GM18511 (cell line): ENCODE data around the gene RASGRP1.

Source experiments
- ATAC-seq: cut with Tn5 transposase; IDR thresholded peaks from one replicate; pipeline ENCODE4 v1.9.1; 2021; ENCODE audit warnings: mild to moderate bottlenecking, moderate library complexity; ENCODE audit not compliant: unreplicated experiment

Gene RASGRP1

GRCh38 chr15:38508647-38509046 is 56.0 kb downstream of the RASGRP1 start:
- peak; percentile 52 for ATAC-seq

- ATAC-seq = no peak
Measured at GRCh38 chr15:38507570-38507969, 57.0 kb downstream of the RASGRP1 start.

DNA sequence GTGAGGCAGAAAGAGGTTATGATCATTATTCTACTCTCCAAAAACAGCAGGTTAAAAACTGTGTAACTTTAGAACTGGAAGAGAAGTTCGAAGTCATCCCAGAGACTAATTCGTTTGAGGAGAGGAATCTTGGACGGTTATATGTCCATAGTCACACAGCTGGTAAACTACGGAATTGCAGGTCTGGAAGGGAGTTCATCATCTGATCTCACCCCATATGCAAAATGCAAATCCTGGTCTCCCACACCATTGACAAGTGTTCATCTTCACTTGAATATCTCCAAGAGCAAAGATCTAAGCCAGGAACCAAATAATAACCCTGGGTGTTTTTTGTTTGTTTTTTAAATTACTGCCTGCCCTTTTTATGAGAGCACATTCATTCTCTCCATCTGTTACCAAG is 57.6 kb downstream of the RASGRP1 start:
- no peak for ATAC-seq

DNA sequence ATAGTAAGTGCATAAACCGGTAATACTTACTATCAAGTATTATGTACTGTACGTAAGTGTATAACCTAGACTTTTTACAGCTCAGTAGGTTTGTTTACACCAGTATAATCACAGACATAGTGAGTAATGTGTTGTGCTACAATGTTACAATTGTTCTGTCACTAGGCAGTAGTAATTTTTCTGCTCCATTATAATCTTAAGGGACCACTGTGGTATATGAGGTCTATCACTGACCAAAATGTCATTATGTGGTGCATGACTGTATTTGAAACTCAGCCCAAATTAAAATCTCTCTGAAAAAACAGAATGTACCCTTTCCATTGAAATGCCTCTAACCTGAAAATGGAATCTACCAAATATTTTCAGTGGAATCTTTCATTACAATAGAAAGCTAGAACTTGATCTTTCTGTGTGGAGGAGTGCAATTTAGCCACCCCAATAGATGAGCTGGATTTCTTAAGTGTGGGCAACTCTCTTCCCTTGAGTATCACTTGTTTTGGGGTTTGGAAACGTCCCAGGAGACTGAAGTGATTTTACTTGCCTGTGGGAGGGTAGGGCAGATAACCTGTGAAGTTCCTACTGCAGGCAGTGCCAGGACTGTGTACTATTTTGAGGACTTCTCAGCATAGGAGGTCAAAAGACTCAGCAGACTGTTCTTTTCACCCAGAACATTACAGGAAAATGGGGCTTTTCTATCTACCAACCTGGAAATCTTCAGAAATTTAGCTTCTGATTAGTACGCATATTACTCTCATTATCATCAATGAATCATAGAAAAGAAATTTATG is 59.7 kb downstream of the RASGRP1 start:
- ATAC-seq = no peak

DNA sequence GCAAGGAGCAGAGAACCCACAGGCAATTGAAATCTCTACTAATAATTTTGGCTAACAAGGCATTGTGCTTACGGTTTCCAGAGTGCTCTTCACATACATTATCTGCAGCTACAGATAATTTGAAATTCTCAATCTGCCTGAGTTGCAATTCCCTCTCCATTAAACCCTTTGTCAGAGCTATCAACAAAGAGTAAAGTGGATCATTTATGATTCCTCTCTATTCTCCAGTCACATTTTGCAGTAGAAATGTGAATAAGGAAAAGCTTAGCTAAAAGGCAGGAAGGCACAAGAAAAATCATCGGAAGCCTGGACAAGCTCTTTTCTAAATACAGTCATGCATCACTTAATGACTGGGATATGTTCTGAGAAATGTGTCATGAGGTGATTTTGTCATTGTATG is 61.1 kb downstream of the RASGRP1 start:
- no peak for ATAC-seq

DNA sequence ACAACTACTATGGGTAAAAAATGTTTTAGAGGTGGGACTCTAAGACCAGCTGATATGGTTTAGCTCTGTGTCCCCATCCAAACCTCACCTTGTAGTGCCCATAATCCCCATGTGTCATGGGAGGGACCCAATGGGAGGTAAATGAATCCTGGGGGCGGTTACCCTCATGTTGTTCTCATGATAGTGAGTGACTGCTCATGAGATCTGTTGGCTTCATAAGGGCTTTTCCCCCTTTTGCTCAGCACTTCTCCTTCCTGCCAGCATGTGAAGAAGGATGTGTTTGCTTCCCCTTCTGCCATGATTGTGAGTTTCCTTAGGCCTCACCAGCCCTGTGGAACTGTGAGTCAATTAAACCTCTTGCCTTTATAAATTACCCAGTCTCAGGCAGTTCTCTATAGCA is 65.0 kb downstream of the RASGRP1 start:
- ATAC-seq = no peak

- ATAC-seq = no peak
Measured at GRCh38 chr15:38496151-38496550, 68.5 kb downstream of the RASGRP1 start.

- ATAC-seq = no peak
Measured at GRCh38 chr15:38490242-38490922, 74.2 kb downstream of the RASGRP1 start.

DNA sequence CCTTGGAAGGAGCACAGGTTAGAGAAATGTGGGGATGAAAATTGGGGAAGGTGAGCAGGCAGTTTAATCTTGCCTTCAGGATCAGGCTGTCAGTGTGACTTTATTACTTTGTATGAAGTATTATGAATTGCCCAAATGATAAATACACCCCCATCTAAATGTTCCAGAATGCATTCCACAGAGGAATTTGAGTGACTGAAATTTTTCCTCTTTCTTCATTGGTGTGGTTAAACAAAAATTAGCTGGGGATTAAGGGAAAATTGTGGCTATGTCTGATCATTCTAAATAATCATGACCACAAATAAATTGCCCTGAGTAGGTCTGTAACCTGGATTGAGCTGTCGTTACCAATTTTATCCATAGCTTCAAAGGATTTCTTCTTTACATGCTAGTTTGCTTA is 77.2 kb downstream of the RASGRP1 start:
- ATAC-seq = no peak

DNA sequence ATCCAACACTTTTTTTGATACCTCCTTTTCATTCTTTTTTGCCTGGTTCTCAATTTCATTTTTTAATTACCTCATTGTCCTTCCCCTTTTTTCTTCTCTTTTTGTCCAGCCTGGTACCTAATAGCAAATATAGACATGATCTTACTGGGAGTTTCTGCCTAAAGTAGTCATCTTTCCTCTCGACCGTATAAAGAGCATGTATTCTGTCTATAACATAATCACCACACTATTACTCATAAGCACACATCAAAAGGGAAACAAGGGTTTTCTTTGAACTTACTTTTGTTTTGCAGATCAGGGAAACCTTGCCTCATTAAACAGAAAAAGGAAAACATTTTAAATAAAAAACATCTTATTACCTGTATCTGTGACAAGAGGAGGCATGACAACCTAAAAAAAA is 77.7 kb downstream of the RASGRP1 start:
- no peak for ATAC-seq

DNA sequence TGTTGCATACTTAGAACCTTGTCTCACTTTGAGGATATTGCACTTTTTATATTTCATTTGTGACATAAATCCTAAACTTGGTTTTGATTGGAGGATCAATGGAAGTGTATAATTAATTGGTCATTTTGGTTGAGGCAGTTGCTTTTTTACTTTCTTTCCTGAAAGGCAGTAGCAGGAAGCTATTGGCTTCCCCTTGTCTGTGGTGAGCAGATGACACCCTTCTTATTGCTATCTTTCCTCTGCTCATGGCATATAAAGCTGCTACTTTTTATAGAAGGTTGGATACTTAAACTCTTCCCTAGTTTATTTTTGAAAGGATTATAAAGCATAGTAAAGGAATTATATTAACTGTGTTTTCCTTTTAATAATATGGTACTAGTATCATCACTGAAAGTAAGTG is 82.0 kb downstream of the RASGRP1 start:
- ATAC-seq = no peak

DNA sequence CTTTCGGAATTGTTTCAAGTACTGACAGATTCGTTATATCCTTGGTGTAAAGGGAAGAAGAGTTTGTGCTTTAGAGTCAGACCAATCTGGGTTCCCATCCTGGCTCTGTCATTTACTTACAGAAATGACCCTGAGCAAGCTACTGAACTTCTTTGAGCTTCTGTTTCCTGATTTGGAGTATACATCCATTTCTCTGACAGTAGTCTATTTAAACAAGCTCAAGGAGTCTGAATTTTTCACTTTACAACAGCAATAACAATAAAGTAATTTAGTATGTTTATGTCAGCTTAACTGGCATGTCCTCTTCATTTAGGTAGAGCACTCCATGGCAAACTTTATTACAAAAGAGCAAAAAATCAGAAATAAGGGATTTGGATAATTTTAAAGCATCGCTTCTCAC is 82.9 kb downstream of the RASGRP1 start:
- ATAC-seq = no peak

DNA sequence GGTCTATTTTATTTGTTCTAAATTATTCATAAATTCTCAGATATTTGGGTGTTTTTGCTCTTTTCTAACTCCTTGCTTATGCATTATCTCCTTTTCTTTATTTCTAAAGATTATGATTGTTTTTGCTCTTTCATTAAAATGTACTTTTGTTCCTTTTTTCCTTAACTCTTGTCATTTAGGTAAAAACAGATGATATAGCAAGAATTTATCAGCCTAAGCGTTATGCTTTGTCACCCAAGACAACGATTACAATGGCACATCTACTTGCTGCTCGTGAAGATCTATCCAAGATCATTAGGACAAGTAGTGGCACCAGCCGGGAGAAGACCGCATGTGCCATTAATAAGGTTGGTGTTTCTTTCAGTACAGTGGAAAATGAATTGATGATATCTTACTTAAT is 83.5 kb downstream of the RASGRP1 start:
- ATAC-seq = no peak

GRCh38 chr15:38479756-38480155 is 84.9 kb downstream of the RASGRP1 start:
- no peak for ATAC-seq

DNA sequence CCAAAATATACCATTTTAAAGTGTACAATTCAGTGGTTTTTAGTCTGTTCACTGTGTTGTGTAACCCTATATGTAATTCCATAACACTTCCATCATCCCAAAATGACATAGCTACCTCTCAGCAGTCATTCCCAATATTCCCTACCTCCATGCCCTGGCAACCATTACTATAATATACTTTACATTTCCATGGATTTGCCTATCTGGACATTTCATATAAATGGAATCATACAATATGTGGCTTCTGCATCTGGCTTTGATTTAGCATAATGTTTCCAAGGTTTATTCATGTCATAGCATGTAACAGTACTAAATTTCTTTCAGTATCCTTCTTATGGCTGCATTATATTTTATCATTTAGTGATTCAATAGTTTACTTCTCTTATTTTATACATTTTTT is 85.3 kb downstream of the RASGRP1 start:
- no peak for ATAC-seq

DNA sequence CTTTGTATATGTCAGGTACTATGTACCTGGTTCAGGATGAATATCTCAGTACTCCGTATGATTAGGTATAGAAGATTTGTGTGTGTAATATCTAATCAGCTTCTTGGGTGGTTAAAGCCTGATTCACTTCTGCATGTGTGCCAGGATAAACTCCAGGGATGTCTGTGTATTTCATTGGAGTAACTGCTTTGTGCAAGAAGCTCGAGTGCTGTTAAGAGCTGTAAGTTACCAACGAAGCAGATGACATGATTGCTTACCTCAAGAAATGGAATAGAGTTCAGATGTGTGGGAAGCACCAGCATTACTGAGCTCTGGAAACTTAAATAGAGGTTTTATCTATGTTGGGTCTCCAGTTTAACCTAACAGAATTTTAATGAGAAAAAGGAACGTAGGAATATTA is 87.0 kb downstream of the RASGRP1 start:
- no peak for ATAC-seq

- ATAC-seq = no peak
Measured at GRCh38 chr15:38476120-38476519, 88.5 kb downstream of the RASGRP1 start.

DNA sequence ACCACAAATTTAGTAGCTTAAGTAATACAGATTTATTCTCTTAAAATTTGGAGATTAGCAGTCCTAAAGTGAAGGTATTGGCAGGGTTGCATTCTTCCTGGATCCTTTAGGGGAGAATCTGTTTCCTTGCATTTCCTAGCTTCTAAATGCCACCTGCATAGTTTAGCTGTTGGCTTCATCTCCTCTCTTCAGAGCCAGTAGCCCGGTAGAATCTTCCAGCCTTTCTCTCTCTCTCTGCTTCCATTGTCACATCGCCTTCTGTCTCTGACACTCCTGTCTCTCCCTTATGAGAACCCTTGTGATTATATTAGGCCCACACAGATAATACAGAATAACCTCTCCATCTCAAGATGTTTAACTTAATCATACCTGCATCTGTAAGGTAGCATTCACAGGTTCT is 89.3 kb downstream of the RASGRP1 start:
- ATAC-seq = no peak

DNA sequence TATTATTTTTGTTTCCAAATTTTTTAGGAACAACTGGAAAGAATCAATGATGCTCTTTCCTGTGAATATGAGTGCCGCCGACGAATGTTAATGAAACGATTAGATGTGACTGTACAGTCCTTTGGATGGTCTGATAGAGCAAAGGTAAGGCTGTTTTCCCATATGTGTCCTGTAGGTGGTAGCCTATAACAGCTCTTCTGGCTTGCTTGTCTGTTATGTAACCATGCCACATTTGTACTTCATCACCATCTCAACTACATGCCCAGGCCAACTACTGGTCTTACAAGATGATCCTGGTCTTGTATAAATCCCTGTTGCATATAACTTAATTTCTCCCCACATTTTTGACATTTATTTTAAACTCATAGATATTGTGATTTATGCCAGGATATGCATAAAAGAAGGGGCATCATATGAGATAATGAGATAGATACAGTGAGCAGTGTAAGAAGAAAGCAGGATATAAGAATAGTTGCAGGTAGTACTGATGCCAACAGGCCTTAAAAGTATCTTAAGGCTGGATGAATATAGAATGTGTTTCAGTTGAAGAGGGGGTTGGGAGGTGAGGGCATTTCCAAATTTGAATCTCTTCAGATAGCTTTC is 90.4 kb downstream of the RASGRP1 start:
- ATAC-seq = peak; percentile 99

DNA sequence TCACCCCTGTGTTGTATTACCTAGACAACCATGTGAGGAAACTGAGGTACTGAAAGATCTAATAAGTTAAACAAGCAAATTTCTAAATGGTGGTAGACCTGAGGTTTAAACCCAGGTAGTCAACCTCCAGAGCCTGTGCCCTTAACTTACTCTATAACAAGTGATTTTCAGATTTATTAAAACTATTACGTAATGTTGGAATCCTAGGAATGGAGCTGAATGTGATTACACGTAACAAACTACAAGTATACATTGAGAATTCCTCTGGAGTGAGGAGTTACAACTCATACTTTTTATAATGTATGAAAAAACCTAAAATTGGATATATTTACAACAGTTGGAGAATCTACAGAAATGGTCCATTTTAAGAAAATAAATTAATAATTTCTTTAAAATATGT is 92.6 kb downstream of the RASGRP1 start:
- ATAC-seq = no peak

GRCh38 chr15:38470816-38471215 is 93.8 kb downstream of the RASGRP1 start:
- ATAC-seq = no peak

DNA sequence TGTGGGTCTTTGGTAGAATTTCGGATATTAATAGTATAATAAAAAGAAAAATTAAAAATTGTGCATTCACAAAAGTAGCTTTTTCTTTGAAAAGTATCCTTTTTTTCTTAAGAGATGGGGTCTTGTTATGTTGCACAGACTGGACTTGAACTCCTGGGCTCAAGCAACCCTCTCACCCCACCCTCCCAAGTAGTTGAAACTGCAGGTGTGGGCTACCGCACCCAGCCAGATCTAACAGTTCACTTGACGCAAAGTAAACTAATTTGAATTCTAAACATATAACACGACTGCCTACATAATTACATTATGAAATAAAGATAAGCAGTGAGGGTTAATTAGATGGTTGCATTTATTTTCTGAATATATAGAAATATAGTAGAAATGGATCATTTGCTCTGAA is 99.9 kb downstream of the RASGRP1 start:
- ATAC-seq = no peak
